ENCODE results near the gene AOAH. TPM values are rescaled to one million over a fixed set of nuclear protein-coding genes. Genes with fewer than 3 reads are reported as not detected.

Gene AOAH
- total and polyA plus RNA-seq, 2 donors: 23.5 to 47.1 TPM

DNA sequence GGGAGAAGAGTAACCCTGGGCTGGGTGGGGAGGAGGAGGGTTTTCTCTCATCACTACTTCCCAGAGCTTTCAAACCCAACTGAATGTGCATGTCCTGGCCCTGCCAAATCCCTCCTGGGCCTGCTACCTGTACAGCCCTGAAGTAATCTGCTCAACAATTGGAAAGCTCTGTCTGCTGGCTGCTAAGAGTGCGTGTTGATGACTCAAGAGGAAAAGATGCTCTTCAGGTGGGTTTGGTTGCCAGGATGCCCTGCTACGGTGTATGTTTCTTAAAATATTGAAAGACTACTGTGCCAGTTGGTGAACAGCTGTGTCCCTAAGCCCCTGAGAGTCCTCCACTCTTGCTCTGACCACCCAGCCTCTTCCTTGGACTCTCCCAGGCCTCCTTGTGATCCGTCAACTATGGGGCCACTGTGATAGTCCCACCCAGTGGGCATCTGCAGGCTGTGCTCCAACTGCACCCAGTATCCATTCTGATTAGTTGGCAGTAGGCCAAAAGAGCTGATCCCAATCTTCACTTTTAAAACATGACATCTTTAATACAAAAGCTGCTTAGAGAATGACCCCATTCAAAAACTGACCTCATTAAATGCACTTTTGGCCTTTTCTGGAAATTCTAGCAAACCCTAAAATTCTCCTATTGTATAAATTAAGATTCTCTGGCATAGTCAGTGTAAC is 85.6 kb downstream of the AOAH start:
- Histone ChIP-seq H3K27ac (ENCODE audit: low read depth in 1 of 2, low read length in 1 of 2) (peak overlapping the region; percentile 12 to 47), H3K9me3 (ENCODE audit: control insufficient read depth in 2 of 2, insufficient read depth in 1 of 2, low read length in 1 of 2) (no peaks in the 10 kb centered on the region), H3K4me1 (ENCODE audit: control insufficient read depth in 2 of 2, insufficient read depth in 2 of 2, low read length in 2 of 2) (peaks cover 8 to 39% of the 10 kb centered on the region in 2 donors), H3K27me3 (ENCODE audit: control insufficient read depth in 2 of 2, insufficient read depth in 1 of 2, low read length in 1 of 2) (no peaks in the 10 kb centered on the region), H3K4me3 (ENCODE audit: low read length in 2 of 2) (no peak overlapping the region), H3K36me3 (ENCODE audit: control insufficient read depth in 2 of 2, insufficient read depth in 2 of 2, low read length in 1 of 2) (no peaks in the 10 kb centered on the region)
- DNase-seq (ENCODE audit: low read depth in 6 of 9, low spot score in 9 of 9): peak in 1 of 9 donors; percentile 23
- 79% methylated on average over 3 of the region's 3 CpGs for WGBS

DNA sequence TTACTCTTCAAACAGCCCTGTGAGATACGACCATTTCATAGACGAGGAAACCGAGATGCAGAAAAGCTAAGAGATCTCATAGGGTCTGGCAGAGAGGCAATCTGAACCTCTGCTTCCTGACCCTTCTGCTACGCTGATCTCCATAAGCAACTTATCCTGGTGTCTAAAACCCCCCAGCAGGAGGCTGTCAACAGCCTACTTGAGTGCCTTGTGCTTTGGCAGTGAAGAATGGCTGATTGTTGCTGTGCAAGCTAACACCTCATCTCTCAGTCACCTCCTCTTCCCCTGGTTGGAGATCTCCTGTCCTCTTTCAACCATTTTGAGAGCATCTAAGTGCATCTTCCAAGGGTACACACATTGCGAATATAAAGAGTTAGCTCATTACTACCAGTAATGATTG is 86.2 kb downstream of the AOAH start:
- no peak overlapping the region for H3K4me3 ChIP-seq (ENCODE audit: low read length in 2 of 2)
- no peaks in the 10 kb centered on the region for H3K36me3 ChIP-seq (ENCODE audit: control insufficient read depth in 2 of 2, insufficient read depth in 2 of 2, low read length in 1 of 2)
- no peaks in the 10 kb centered on the region for H3K9me3 ChIP-seq (ENCODE audit: control insufficient read depth in 2 of 2, insufficient read depth in 1 of 2, low read length in 1 of 2)
- H3K27ac ChIP-seq (ENCODE audit: low read depth in 1 of 2, low read length in 1 of 2): peak overlapping the region; percentile 8
- WGBS: 98% methylated on average over 5 of the region's 5 CpGs
- no peak for DNase-seq (ENCODE audit: low read depth in 6 of 9, low spot score in 9 of 9)
- peaks cover 8 to 42% of the 10 kb centered on the region in 2 donors for H3K4me1 ChIP-seq (ENCODE audit: control insufficient read depth in 2 of 2, insufficient read depth in 2 of 2, low read length in 2 of 2)
- H3K27me3 ChIP-seq (ENCODE audit: control insufficient read depth in 2 of 2, insufficient read depth in 1 of 2, low read length in 1 of 2): no peaks in the 10 kb centered on the region

DNA sequence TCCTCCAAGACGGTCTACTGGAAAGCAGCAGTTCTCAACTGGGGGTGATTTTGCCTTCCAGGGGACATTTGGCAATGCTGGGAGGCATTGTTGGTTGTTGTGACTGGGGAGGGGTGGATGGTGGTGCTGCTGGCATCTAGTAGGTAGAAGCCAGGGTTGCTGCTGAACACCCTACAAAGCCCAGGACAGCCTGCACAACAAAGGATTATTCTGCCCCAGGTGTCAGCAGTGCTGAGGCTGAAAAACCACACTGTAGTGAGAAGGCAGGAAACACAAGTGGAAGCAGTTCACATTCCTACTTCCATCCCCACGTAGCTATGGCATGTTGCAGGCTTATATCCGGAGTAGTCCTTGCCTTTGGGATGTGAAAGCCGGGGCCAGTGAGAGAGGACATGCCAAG is 86.9 kb downstream of the AOAH start:
- H3K4me3 ChIP-seq (ENCODE audit: low read length in 2 of 2): no peak overlapping the region
- DNase-seq (ENCODE audit: low read depth in 6 of 9, low spot score in 9 of 9): peak in 4 of 9 donors; percentile 10 to 57 (median 20)
- H3K27me3 ChIP-seq (ENCODE audit: control insufficient read depth in 2 of 2, insufficient read depth in 1 of 2, low read length in 1 of 2): no peaks in the 10 kb centered on the region
- no peak overlapping the region for H3K27ac ChIP-seq (ENCODE audit: low read depth in 1 of 2, low read length in 1 of 2)
- WGBS: 45% methylated on average over 4 of the region's 4 CpGs
- H3K36me3 ChIP-seq (ENCODE audit: control insufficient read depth in 2 of 2, insufficient read depth in 2 of 2, low read length in 1 of 2): no peaks in the 10 kb centered on the region
- no peaks in the 10 kb centered on the region for H3K9me3 ChIP-seq (ENCODE audit: control insufficient read depth in 2 of 2, insufficient read depth in 1 of 2, low read length in 1 of 2)
- H3K4me1 ChIP-seq (ENCODE audit: control insufficient read depth in 2 of 2, insufficient read depth in 2 of 2, low read length in 2 of 2): peaks cover 8 to 42% of the 10 kb centered on the region in 2 donors

DNA sequence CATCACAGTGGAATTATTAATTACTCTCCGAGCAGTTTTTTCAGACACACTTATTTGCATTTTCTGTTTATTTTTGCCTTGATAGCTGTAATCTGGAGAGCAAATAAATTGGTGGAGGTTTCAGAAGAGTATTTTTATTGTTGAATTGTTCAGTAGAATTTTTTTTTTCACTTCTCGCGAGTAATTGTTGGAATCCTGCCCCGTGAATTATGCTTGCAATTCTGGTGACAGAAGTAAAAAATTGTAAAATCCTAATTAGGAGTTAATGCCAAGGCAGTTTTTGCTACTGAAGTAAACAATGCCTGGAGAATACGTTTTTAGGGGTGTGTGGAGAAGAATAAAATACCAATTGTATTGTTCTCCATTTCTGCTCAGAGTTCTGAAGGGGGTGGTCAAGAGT is 88.2 kb downstream of the AOAH start:
- Histone ChIP-seq H3K4me3 (ENCODE audit: low read length in 2 of 2) (no peak overlapping the region), H3K27ac (ENCODE audit: low read depth in 1 of 2, low read length in 1 of 2) (no peak overlapping the region), H3K36me3 (ENCODE audit: control insufficient read depth in 2 of 2, insufficient read depth in 2 of 2, low read length in 1 of 2) (no peaks in the 10 kb centered on the region), H3K27me3 (ENCODE audit: control insufficient read depth in 2 of 2, insufficient read depth in 1 of 2, low read length in 1 of 2) (no peaks in the 10 kb centered on the region), H3K9me3 (ENCODE audit: control insufficient read depth in 2 of 2, insufficient read depth in 1 of 2, low read length in 1 of 2) (no peaks in the 10 kb centered on the region), H3K4me1 (ENCODE audit: control insufficient read depth in 2 of 2, insufficient read depth in 2 of 2, low read length in 2 of 2) (peaks cover 8 to 43% of the 10 kb centered on the region in 2 donors)
- WGBS: 97% methylated on average over 5 of the region's 5 CpGs
- no peak for DNase-seq (ENCODE audit: low read depth in 6 of 9, low spot score in 9 of 9)

DNA sequence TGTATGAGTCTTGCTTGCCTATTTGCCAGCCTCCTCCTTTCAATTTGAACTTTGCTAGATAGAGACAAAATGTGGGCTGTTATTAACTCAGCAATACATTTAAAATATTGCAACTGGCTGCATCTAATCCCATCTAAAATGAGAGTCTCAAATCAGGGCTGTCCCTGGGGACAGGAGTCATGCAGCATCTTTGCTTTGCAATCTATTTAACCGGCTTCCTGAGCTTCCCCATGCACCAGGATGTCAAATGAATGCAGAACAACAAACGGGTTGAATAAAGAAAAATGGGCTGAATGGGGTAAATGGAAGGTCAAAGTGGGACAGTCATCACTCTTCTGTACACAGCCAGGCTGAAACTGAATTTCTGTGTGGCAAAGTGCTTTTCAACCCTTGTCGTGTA is 89.2 kb downstream of the AOAH start:
- no peak for DNase-seq (ENCODE audit: low read depth in 6 of 9, low spot score in 9 of 9)
- H3K4me3 ChIP-seq (ENCODE audit: low read length in 2 of 2): no peak overlapping the region
- 90% methylated on average over 3 of the region's 3 CpGs for WGBS
- H3K36me3 ChIP-seq (ENCODE audit: control insufficient read depth in 2 of 2, insufficient read depth in 2 of 2, low read length in 1 of 2): no peaks in the 10 kb centered on the region
- no peaks in the 10 kb centered on the region for H3K9me3 ChIP-seq (ENCODE audit: control insufficient read depth in 2 of 2, insufficient read depth in 1 of 2, low read length in 1 of 2)
- no peak overlapping the region for H3K27ac ChIP-seq (ENCODE audit: low read depth in 1 of 2, low read length in 1 of 2)
- H3K4me1 ChIP-seq (ENCODE audit: control insufficient read depth in 2 of 2, insufficient read depth in 2 of 2, low read length in 2 of 2): peaks cover 6 to 33% of the 10 kb centered on the region in 2 donors
- H3K27me3 ChIP-seq (ENCODE audit: control insufficient read depth in 2 of 2, insufficient read depth in 1 of 2, low read length in 1 of 2): no peaks in the 10 kb centered on the region

DNA sequence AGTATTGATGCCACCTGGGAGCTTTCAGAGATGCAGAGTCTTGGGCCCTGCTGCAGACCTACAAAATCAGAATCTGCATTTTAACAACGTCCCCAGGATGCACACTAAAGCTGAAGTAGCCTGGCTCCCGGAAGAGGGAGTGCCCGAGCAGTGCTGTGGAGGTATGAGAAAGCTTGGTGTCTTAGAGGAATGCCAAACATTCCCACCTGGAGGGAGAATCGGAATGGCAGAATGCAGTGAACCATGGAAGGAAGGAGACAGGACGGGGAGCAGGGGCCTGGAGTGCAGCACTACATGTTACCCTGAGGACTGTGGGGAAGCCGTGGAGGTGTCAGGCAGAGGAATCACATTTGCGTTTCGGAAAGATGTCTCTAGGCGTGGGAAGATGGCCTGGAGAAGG is 90.9 kb downstream of the AOAH start:
- 95% methylated on average over 9 of the region's 9 CpGs for WGBS
- no peaks in the 10 kb centered on the region for H3K36me3 ChIP-seq (ENCODE audit: control insufficient read depth in 2 of 2, insufficient read depth in 2 of 2, low read length in 1 of 2)
- DNase-seq (ENCODE audit: low read depth in 6 of 9, low spot score in 9 of 9): no peak
- H3K27ac ChIP-seq (ENCODE audit: low read depth in 1 of 2, low read length in 1 of 2): no peak overlapping the region
- H3K4me1 ChIP-seq (ENCODE audit: control insufficient read depth in 2 of 2, insufficient read depth in 2 of 2, low read length in 2 of 2): peaks cover 0 to 17% of the 10 kb centered on the region in 2 donors
- no peak overlapping the region for H3K4me3 ChIP-seq (ENCODE audit: low read length in 2 of 2)
- H3K27me3 ChIP-seq (ENCODE audit: control insufficient read depth in 2 of 2, insufficient read depth in 1 of 2, low read length in 1 of 2): no peaks in the 10 kb centered on the region
- H3K9me3 ChIP-seq (ENCODE audit: control insufficient read depth in 2 of 2, insufficient read depth in 1 of 2, low read length in 1 of 2): no peaks in the 10 kb centered on the region

DNA sequence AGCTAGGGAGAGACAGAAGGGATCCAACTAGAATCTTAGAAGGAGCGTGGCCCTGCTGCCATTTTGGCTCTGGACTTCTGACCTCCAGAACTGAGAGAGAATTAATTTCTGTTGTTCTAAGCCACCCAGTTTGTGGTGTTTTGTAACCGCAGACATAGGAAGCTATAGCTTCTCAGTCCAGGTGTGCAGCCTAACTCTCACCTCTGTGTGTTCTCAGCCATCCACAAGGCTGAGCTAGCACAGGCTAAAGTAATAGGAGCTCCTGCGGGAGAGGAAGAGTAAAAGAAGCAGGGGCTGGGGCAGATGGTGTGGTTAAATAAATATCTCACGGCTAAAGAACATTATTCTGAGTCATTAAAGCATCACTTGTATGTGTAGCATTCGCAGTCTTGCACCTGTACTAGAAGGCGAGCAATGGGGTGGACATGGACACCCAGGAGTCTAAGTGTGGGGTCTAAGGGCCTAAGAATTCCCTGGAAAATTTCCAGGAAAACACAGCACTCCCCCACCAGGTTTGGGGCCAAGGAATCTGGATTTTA is 94.1 kb downstream of the AOAH start:
- H3K27ac ChIP-seq (ENCODE audit: low read depth in 1 of 2, low read length in 1 of 2): no peak overlapping the region
- no peak for DNase-seq (ENCODE audit: low read depth in 6 of 9, low spot score in 9 of 9)
- H3K9me3 ChIP-seq (ENCODE audit: control insufficient read depth in 2 of 2, insufficient read depth in 1 of 2, low read length in 1 of 2): no peaks in the 10 kb centered on the region
- H3K27me3 ChIP-seq (ENCODE audit: control insufficient read depth in 2 of 2, insufficient read depth in 1 of 2, low read length in 1 of 2): no peaks in the 10 kb centered on the region
- no peaks in the 10 kb centered on the region for H3K36me3 ChIP-seq (ENCODE audit: control insufficient read depth in 2 of 2, insufficient read depth in 2 of 2, low read length in 1 of 2)
- WGBS: 84% methylated on average over 6 of the region's 6 CpGs
- peaks cover 0 to 8% of the 10 kb centered on the region in 2 donors for H3K4me1 ChIP-seq (ENCODE audit: control insufficient read depth in 2 of 2, insufficient read depth in 2 of 2, low read length in 2 of 2)
- no peak overlapping the region for H3K4me3 ChIP-seq (ENCODE audit: low read length in 2 of 2)

DNA sequence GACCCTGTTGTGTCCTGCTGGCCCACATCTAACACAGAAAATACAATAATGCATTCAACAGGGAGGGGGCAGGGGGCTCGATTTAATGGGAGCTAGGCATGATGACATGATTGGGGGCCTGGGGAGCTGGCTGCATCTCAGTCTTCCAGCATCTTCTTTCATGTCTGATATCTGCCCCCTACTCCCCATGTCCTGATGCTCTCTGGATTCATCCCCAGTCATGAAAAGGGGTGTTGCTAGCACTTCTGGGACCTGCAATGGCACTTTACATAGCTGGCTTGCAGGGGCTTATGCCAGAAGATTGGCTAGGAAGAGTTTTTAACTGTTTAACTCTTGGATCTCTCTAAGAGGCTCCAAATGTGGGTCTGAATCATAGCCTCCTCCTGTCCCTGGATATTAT is 94.9 kb downstream of the AOAH start:
- Histone ChIP-seq H3K36me3 (ENCODE audit: control insufficient read depth in 2 of 2, insufficient read depth in 2 of 2, low read length in 1 of 2) (no peaks in the 10 kb centered on the region), H3K27ac (ENCODE audit: low read depth in 1 of 2, low read length in 1 of 2) (no peak overlapping the region), H3K9me3 (ENCODE audit: control insufficient read depth in 2 of 2, insufficient read depth in 1 of 2, low read length in 1 of 2) (no peaks in the 10 kb centered on the region), H3K4me3 (ENCODE audit: low read length in 2 of 2) (no peak overlapping the region), H3K4me1 (ENCODE audit: control insufficient read depth in 2 of 2, insufficient read depth in 2 of 2, low read length in 2 of 2) (peaks cover 0 to 9% of the 10 kb centered on the region in 2 donors), H3K27me3 (ENCODE audit: control insufficient read depth in 2 of 2, insufficient read depth in 1 of 2, low read length in 1 of 2) (no peaks in the 10 kb centered on the region)
- 97% methylated on average over 1 of the region's 1 CpG for WGBS
- no peak for DNase-seq (ENCODE audit: low read depth in 6 of 9, low spot score in 9 of 9)

DNA sequence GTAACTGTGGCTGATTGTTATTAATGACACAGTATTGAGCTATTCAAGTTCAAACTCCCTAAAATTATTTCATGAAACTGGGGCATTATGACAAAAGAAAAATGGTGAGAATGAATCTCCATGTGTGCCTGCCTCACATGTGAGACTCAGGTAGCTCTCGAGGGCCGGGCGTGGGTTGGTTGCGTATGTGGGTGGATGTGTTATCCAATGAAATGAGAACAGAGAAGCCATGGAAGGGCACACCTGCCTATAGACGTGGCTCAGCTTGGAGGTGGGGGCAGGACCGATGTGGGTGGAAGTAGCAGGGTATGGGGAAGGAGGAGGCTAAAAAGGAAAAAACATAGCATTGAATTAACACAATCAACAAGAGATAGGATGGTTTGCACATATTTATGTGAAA is 96.5 kb downstream of the AOAH start:
- no peak overlapping the region for H3K4me3 ChIP-seq (ENCODE audit: low read length in 2 of 2)
- H3K9me3 ChIP-seq (ENCODE audit: control insufficient read depth in 2 of 2, insufficient read depth in 1 of 2, low read length in 1 of 2): no peaks in the 10 kb centered on the region
- no peaks in the 10 kb centered on the region for H3K36me3 ChIP-seq (ENCODE audit: control insufficient read depth in 2 of 2, insufficient read depth in 2 of 2, low read length in 1 of 2)
- WGBS: 95% methylated on average over 6 of the region's 6 CpGs
- no peaks in the 10 kb centered on the region for H3K27me3 ChIP-seq (ENCODE audit: control insufficient read depth in 2 of 2, insufficient read depth in 1 of 2, low read length in 1 of 2)
- peaks cover 0 to 6% of the 10 kb centered on the region in 2 donors for H3K4me1 ChIP-seq (ENCODE audit: control insufficient read depth in 2 of 2, insufficient read depth in 2 of 2, low read length in 2 of 2)
- no peak for DNase-seq (ENCODE audit: low read depth in 6 of 9, low spot score in 9 of 9)
- no peak overlapping the region for H3K27ac ChIP-seq (ENCODE audit: low read depth in 1 of 2, low read length in 1 of 2)

Measured in thymus (tissue), 11 donors.